ENCODE results near the gene C7orf25.

C7orf25 gene

GRCh38 chr7:42926204-42926603 is 14.3 kb upstream of the C7orf25 start:
- Histone ChIP-seq H3K4me1 (ENCODE audit: control insufficient read depth, low read length) (peaks cover 62% of the 10 kb centered on the region), H3K79me2 (ENCODE audit: control insufficient read depth, low read length) (peaks cover 73% of the 10 kb centered on the region), H3K9me2 (replicated peaks; ENCODE audit: control insufficient read depth, low read length) (no peaks in the 10 kb centered on the region), H3K27ac (ENCODE audit: low read depth, low read length) (no peak overlapping the region), H3F3A (ENCODE audit: control insufficient read depth, insufficient read depth) (no peaks in the 10 kb centered on the region), H4K20me1 (ENCODE audit: control insufficient read depth, insufficient read depth, low read depth, low read length) (peaks cover 24% of the 10 kb centered on the region), H3K4me3 (ENCODE audit: low read length) (no peak overlapping the region), H3K9me3 (ENCODE audit: control insufficient read depth, insufficient read depth, low read length) (no peaks in the 10 kb centered on the region), H3K36me3 (ENCODE audit: control insufficient read depth, low read length) (peaks cover 95% of the 10 kb centered on the region), H3K4me2 (ENCODE audit: low read length) (peak overlapping the region; percentile 4; the same call in 1 of the 2 replicates), H3K27me3 (ENCODE audit: control insufficient read depth, low read length) (no peaks in the 10 kb centered on the region)
- TF ChIP-seq EZH2phosphoT487 (IDR thresholded peaks at IDR 0.05; ENCODE audit: borderline replicate concordance, low read length), result no peak
- TF ChIP-seq, protein P1, sequence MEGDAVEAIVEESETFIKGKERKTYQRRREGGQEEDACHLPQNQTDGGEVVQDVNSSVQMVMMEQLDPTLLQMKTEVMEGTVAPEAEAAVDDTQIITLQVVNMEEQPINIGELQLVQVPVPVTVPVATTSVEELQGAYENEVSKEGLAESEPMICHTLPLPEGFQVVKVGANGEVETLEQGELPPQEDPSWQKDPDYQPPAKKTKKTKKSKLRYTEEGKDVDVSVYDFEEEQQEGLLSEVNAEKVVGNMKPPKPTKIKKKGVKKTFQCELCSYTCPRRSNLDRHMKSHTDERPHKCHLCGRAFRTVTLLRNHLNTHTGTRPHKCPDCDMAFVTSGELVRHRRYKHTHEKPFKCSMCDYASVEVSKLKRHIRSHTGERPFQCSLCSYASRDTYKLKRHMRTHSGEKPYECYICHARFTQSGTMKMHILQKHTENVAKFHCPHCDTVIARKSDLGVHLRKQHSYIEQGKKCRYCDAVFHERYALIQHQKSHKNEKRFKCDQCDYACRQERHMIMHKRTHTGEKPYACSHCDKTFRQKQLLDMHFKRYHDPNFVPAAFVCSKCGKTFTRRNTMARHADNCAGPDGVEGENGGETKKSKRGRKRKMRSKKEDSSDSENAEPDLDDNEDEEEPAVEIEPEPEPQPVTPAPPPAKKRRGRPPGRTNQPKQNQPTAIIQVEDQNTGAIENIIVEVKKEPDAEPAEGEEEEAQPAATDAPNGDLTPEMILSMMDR (IDR thresholded peaks at IDR 0.05; ENCODE audit: low read depth, low read length, poor library complexity, severe bottlenecking), result no peak

- no peak overlapping the region for H3K4me2 ChIP-seq (ENCODE audit: low read length)
- H3K9me3 ChIP-seq (ENCODE audit: control insufficient read depth, insufficient read depth, low read length), result no peaks in the 10 kb centered on the region
- H3K4me3 ChIP-seq (ENCODE audit: low read length), result no peak overlapping the region
- H3K27me3 ChIP-seq (ENCODE audit: control insufficient read depth, low read length), result no peaks in the 10 kb centered on the region
- peaks cover 58% of the 10 kb centered on the region for H3K4me1 ChIP-seq (ENCODE audit: control insufficient read depth, low read length)
- H3K9me2 ChIP-seq (replicated peaks; ENCODE audit: control insufficient read depth, low read length), result no peaks in the 10 kb centered on the region
- no peak overlapping the region for H3K27ac ChIP-seq (ENCODE audit: low read depth, low read length)
- TF ChIP-seq, protein P1 (IDR thresholded peaks at IDR 0.05; ENCODE audit: low read depth, low read length, poor library complexity, severe bottlenecking), result no peak
- no peak for TF ChIP-seq EZH2phosphoT487 (IDR thresholded peaks at IDR 0.05; ENCODE audit: borderline replicate concordance, low read length)
- peaks cover 67% of the 10 kb centered on the region for H3K79me2 ChIP-seq (ENCODE audit: control insufficient read depth, low read length)
- peaks cover 96% of the 10 kb centered on the region for H3K36me3 ChIP-seq (ENCODE audit: control insufficient read depth, low read length)
- no peaks in the 10 kb centered on the region for H3F3A ChIP-seq (ENCODE audit: control insufficient read depth, insufficient read depth)
- H4K20me1 ChIP-seq (ENCODE audit: control insufficient read depth, insufficient read depth, low read depth, low read length), result peaks cover 20% of the 10 kb centered on the region
These were observed 13.8 kb upstream of the C7orf25 start for GRCh38 chr7:42925630-42926029.

GRCh38 chr7:42924223-42924838 is 12.5 kb upstream of the C7orf25 start:
- Histone ChIP-seq H3K9me2 (replicated peaks; ENCODE audit: control insufficient read depth, low read length) (no peaks in the 10 kb centered on the region), H3K4me1 (ENCODE audit: control insufficient read depth, low read length) (peaks cover 45% of the 10 kb centered on the region), H3K27ac (ENCODE audit: low read depth, low read length) (no peak overlapping the region), H3K27me3 (ENCODE audit: control insufficient read depth, low read length) (no peaks in the 10 kb centered on the region), H4K20me1 (ENCODE audit: control insufficient read depth, insufficient read depth, low read depth, low read length) (peaks cover 16% of the 10 kb centered on the region), H3K36me3 (ENCODE audit: control insufficient read depth, low read length) (peaks cover 98% of the 10 kb centered on the region), H3K4me3 (ENCODE audit: low read length) (no peak overlapping the region), H3K4me2 (ENCODE audit: low read length) (no peak overlapping the region), H3F3A (ENCODE audit: control insufficient read depth, insufficient read depth) (no peaks in the 10 kb centered on the region), H3K79me2 (ENCODE audit: control insufficient read depth, low read length) (peaks cover 54% of the 10 kb centered on the region), H3K9me3 (ENCODE audit: control insufficient read depth, insufficient read depth, low read length) (no peaks in the 10 kb centered on the region)
- TF ChIP-seq, protein P1 (IDR thresholded peaks at IDR 0.05; ENCODE audit: low read depth, low read length, poor library complexity, severe bottlenecking), result no peak
- no peak for TF ChIP-seq EZH2phosphoT487 (IDR thresholded peaks at IDR 0.05; ENCODE audit: borderline replicate concordance, low read length)
